ENCODE data around the gene OR2A1.
"Not testable (repeated sequence)": the region's sequence is repeated elsewhere in the genome, so short reads cannot be mapped to it uniquely, and the experiment has no call there.

DNA sequence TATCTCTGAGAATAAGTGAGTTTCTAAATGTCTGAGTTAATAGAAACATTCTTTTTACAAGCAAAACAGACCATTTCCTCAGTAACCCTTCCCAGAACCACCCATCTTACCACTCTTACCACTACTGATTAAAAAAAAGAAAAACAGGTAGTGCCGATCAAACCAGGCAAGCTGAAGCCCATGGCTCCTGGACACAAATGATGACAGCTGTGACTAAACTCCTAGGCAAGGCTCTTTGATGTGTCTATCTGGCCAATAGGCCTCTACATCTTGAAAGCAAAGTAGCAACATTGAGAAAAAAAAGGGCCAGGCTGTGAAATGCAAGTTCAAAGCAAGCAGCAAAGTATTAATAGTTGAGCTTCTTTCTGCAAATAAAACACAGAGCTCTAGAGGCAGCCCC is 36.4 kb downstream of the OR2A1 start:
- TF ChIP-seq, protein P1, sequence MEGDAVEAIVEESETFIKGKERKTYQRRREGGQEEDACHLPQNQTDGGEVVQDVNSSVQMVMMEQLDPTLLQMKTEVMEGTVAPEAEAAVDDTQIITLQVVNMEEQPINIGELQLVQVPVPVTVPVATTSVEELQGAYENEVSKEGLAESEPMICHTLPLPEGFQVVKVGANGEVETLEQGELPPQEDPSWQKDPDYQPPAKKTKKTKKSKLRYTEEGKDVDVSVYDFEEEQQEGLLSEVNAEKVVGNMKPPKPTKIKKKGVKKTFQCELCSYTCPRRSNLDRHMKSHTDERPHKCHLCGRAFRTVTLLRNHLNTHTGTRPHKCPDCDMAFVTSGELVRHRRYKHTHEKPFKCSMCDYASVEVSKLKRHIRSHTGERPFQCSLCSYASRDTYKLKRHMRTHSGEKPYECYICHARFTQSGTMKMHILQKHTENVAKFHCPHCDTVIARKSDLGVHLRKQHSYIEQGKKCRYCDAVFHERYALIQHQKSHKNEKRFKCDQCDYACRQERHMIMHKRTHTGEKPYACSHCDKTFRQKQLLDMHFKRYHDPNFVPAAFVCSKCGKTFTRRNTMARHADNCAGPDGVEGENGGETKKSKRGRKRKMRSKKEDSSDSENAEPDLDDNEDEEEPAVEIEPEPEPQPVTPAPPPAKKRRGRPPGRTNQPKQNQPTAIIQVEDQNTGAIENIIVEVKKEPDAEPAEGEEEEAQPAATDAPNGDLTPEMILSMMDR (IDR thresholded peaks at IDR 0.05): not testable (repeated sequence)
- TF ChIP-seq POLR2AphosphoS5 (IDR thresholded peaks at IDR 0.05): not testable (repeated sequence)

All from esophagus muscularis mucosa (tissue), 3 donors.